T47D (cell line): ENCODE data around the gene PRKACA.
"Not testable (repeated sequence)": the region's sequence is repeated elsewhere in the genome, so short reads cannot be mapped to it uniquely, and the experiment has no call there.

Source experiments
- DNase-seq, 2 experiments: peaks; one replicate each; pipeline versions ENCODE4 v3.0.0 to v3.0.0-alpha.2; 2011 to 2012; ENCODE audit warnings: low read depth in 1 of 2, low spot score in 1 of 2
- JUND ChIP-seq: IDR thresholded peaks from 2 replicates; pipeline ENCODE4 v1.6.1; 2012; ENCODE audit warnings: low read depth
- in situ Hi-C: cut with HindIII; loops from 2 replicates; pipeline ENCODE4 v1.10.0; 2016; ENCODE audit warnings: low sequenced_read_pairs, low pct_unique_long_range_greater_than_20kb

PRKACA gene

DNA sequence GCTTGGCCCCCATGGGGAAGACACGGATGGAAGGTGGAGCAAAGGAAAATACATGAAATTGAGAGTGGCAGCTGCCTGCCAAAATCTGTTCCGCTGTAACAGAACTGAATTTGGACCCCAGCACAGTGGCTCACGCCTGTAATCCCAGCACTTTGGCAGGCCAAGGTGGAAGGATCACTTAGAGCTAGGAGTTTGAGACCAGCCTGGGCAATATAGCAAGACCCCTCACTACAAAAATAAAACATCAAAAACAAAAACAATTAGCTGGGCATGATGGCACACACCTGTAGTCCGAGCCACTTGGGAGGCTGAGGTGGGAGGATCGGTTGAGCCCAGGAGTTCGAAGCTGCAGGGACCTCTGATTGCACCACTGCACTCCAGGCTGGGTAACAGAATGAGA is 65.1 kb downstream of the PRKACA start:
- no peak for TF ChIP-seq JUND
- in situ Hi-C loops: no loop called here
- no peak for DNase-seq

DNA sequence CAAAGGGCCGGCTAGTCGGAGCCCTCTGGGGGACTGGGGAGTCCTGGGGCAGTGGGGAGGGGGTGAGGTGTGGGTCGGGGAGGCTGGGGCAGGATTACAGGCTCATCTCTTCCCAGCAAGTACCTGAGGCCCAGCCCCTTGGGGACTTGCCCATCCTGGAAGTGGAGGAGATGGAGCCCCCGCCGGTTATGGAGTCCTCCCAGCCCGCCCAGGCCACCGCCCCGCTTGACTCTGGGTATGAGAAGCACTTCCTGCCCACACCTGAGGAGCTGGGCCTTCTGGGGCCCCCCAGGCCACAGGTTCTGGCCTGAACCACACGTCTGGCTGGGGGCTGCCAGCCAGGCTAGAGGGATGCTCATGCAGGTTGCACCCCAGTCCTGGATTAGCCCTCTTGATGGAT is 65.6 kb downstream of the PRKACA start:
- in situ Hi-C loops: no loop called here
- no peak for DNase-seq
- no peak for TF ChIP-seq JUND

DNA sequence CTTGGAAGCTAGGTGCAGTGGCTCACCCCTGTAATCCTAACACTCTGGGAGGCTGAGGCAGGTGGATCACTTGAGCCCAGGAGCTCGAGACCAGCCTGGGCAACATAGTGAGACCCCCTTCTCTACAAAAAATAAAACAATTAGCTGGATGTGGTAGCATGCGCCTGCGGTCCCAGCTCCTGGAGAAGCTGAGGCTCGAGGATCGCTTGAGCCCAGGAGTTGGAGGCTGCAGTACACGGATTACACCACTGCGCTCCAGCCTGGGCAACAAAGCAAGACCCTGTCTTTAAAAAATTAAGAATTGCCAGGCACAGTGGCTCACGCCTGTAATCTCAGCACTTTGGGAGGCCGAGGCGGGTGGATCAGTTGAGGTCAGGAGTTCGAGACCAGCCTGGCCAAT is 66.6 kb downstream of the PRKACA start:
- DNase-seq, in situ Hi-C loops: not testable (repeated sequence)

DNA sequence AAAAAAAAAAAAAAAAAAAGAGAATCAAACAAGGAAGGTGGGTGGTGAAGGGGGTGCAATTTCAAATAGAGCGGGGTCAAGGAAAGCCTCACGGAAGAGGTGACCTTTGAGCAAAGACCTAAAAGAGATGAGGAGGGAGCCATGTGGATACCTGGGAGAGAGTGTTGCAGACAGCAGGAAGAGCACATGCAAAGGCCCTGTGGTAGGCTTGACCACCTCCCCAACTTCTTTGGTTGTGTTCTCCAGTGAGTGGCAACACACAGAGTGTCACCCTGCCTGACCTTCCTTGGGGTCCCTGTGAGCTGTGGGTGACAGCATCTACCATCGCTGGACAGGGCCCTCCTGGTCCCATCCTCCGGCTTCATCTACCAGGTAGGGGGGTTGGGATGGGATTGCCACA is 67.0 kb downstream of the PRKACA start:
- TF ChIP-seq JUND: no peak
- no peak for DNase-seq
- in situ Hi-C loops: no loop called here

DNA sequence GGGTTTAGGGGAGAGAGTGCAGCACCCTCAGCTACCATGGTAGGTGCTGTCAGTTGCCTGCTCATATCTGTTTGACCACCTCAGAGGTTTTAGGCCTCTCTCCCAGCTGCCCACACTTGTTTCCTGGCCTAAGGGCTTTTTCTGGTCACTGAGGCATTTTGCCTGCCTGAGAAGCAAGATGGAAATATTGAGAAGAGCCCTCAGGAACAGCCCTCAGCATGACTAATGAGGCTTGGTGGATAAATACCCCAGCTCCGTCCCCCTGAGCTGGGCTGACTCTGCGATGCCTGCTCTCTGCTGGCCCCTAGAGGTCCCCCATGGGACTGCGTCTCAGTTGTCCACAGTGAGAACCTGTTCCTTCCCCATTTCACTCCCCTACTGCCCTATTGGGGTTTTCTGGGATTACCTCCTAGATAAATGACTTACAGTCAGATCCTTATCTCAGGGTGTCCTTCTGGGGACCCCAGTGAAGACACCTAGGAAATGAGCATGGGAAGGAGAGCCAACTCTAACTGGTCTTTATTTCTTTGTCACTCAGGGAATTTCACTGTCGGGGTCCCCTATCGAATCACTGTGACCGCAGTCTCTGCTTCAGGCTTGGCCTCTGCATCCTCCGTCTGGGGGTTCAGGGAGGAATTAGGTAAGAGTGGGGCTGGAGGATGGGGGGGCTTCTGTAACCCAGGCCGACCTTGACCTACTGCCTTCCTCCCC is 69.0 kb downstream of the PRKACA start:
- in situ Hi-C loops: no loop called here
- TF ChIP-seq JUND: no peak
- peak; percentile 51 to 56 for DNase-seq

DNA sequence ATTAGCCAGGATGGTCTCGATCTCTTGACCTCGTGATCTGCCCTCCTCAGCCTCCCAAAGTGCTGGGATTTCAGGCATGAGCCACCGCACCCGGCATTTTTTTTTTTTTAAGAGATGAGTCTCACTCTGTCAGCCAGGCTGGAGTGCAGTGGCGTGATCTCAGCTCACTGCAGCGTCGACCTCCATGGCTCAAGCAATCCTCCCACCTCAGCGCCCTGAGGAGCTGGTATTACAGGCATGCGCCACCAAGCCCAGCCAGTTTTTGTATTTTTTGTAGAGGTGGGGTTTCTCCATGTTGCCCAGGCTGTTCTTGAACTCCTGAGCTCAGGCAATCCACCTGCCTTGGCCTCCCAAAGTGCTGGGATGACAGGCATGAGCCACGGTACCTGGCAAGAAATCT is 69.7 kb downstream of the PRKACA start:
- in situ Hi-C loops: not testable (repeated sequence)

DNA sequence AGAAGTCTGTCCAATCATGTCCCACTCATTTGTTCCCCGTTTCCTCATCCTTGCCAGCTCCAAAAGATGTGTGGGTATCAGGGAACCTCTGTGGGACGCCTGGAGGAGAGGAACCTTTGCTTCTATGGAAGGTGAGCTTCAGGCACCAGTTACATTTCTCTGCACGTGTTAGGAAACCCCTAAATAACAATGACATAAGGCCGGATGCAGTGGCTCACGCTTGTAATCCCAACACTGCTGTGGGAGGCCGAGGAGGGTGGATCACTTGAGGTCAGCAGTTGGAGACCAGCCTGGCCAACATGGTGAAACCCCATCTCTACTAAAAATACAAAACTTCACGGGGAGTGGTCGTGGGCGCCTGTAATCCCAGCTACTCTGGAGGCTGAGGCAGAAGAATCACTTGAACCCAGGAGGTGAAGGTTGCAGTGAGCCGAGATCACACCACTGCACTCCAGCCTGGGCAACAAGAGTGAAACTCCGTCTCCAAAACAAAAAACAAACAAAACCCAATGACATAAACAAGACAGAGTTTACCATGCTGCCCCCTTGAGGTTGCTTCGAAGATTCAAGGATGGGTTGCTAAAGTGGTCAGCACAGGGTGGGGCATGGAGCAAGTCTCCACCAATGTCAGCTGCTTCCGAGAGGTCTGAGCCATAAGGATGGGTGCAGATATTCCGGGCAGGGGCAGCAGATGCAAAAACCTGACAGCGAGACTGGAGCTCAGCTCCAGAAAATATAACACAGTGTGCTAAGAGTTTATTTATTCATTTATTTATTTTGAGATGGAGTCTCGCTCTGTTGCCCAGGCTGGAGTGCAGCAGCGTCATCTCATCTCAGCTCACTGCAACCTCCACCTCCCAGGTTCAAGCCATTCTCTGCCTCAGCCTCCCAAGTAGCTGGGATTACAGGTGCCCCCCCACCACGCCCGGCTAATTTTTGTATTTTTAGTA is 74.6 kb downstream of the PRKACA start:
- peak in 1 of 2 experiments; percentile 78 for DNase-seq
- in situ Hi-C loops: not testable (repeated sequence)

More for the DNA sequence above, 69.7 kb downstream of the PRKACA start:
- DNase-seq: not testable (repeated sequence)
